Astrocyte of the cerebellum (primary cell): ENCODE measurements around the gene TGFA.

Experiments
- DNase-seq: peaks from one replicate; pipeline ENCODE4 v3.0.0-alpha.2; 2011; ENCODE audit warnings: low read depth
- H3K4me3 ChIP-seq: 2 replicates; pipeline ENCODE4 v1.5.1; 2011; ENCODE audit warnings: mild to moderate bottlenecking, low read depth, low read length, moderate library complexity
- CTCF ChIP-seq: IDR thresholded peaks from 2 replicates; pipeline ENCODE4 v1.5.1; 2012; ENCODE audit warnings: low read length, low read depth, moderate library complexity, mild to moderate bottlenecking; ENCODE audit errors: missing control alignments
- in situ Hi-C: cut with HindIII; loops from 2 replicates; pipeline ENCODE4 v1.10.0; 2017; ENCODE audit warnings: low sequenced_read_pairs

TGFA gene

GRCh38 chr2:70450641-70451250, 102.9 kb downstream of the TGFA start:
- no peak for TF ChIP-seq CTCF
- in situ Hi-C loops = no loop called here
- H3K4me3 ChIP-seq = no peak overlapping the region
- DNase-seq = no peak

- in situ Hi-C loops = no loop called here
- DNase-seq = no peak
- no peak overlapping the region for H3K4me3 ChIP-seq
- TF ChIP-seq CTCF = no peak
Measured at GRCh38 chr2:70448041-70448440, 105.6 kb downstream of the TGFA start.

- in situ Hi-C loops = no loop called here
- H3K4me3 ChIP-seq = no peak overlapping the region
- DNase-seq = no peak
- no peak for TF ChIP-seq CTCF
Measured at GRCh38 chr2:70443726-70444125, 109.9 kb downstream of the TGFA start.

GRCh38 chr2:70443078-70443465, 110.6 kb downstream of the TGFA start:
- no peak for DNase-seq
- no peak overlapping the region for H3K4me3 ChIP-seq
- no peak for TF ChIP-seq CTCF
- in situ Hi-C loops = no loop called here

- no peak for DNase-seq
- H3K4me3 ChIP-seq = no peak overlapping the region
- in situ Hi-C loops = no loop called here
- no peak for TF ChIP-seq CTCF
Measured at GRCh38 chr2:70442301-70443077, 111.1 kb downstream of the TGFA start.

GRCh38 chr2:70440621-70441020, 113.0 kb downstream of the TGFA start:
- in situ Hi-C loops = no loop called here
- TF ChIP-seq CTCF = no peak
- no peak for DNase-seq
- H3K4me3 ChIP-seq = no peak overlapping the region
